Thyroid gland (tissue), 4 donors: ENCODE measurements around the gene SCG2.

Experiments
- POLR2A ChIP-seq, 2 donors: fragments of 450-650 bp; IDR thresholded peaks; one replicate each; pipeline ENCODE4 v1.6.1; 2017; ENCODE audit warnings: antibody characterized with exemption in 2 of 2, mild to moderate bottlenecking in 2 of 2, moderate library complexity in 1 of 2
- TF ChIP-seq, protein P1 (sequence below), 6 experiments: fragments of 200-600 bp in 3 of 6; fragments of 450-650 bp in 3 of 6; sonication (generic) in 3 of 6; IDR thresholded peaks; one replicate each; pipeline ENCODE4 v1.5.1; 2016 to 2019; ENCODE audit warnings: antibody characterized with exemption in 6 of 6, mild to moderate bottlenecking in 2 of 6, inconsistent platforms in 1 of 6, moderate library complexity in 1 of 6

- no peak for TF ChIP-seq POLR2A (IDR thresholded peaks at IDR 0.05)
- TF ChIP-seq, protein P1, sequence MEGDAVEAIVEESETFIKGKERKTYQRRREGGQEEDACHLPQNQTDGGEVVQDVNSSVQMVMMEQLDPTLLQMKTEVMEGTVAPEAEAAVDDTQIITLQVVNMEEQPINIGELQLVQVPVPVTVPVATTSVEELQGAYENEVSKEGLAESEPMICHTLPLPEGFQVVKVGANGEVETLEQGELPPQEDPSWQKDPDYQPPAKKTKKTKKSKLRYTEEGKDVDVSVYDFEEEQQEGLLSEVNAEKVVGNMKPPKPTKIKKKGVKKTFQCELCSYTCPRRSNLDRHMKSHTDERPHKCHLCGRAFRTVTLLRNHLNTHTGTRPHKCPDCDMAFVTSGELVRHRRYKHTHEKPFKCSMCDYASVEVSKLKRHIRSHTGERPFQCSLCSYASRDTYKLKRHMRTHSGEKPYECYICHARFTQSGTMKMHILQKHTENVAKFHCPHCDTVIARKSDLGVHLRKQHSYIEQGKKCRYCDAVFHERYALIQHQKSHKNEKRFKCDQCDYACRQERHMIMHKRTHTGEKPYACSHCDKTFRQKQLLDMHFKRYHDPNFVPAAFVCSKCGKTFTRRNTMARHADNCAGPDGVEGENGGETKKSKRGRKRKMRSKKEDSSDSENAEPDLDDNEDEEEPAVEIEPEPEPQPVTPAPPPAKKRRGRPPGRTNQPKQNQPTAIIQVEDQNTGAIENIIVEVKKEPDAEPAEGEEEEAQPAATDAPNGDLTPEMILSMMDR (IDR thresholded peaks at IDR 0.05) = no peak
These were observed 811 bp upstream of the SCG2 start for GRCh38 chr2:223602972-223603371.
